NCI-H748 (cell line): ENCODE measurements around the gene AGBL1.

ENCODE experiments used
- DNase-seq: peaks from one replicate; lab custom pipeline; 2025; ENCODE audit not compliant: unreplicated experiment; lab: John Stamatoyannopoulos, UW

AGBL1 gene

GRCh38 chr15:86570738-86571137 is 491.1 kb downstream of the AGBL1 start:
- DNase-seq = no peak

- DNase-seq = no peak
These were observed 492.2 kb downstream of the AGBL1 start for GRCh38 chr15:86571873-86572272.

- DNase-seq = no peak
These were observed 492.7 kb downstream of the AGBL1 start for GRCh38 chr15:86572368-86572841.

- no peak for DNase-seq
These were observed 493.8 kb downstream of the AGBL1 start for GRCh38 chr15:86573476-86573875.

GRCh38 chr15:86588413-86588812 is 508.7 kb downstream of the AGBL1 start:
- DNase-seq = no peak

GRCh38 chr15:86590461-86590860 is 510.8 kb downstream of the AGBL1 start:
- DNase-seq = no peak

GRCh38 chr15:86591158-86591557 is 511.5 kb downstream of the AGBL1 start:
- no peak for DNase-seq

GRCh38 chr15:86591994-86592735 is 512.5 kb downstream of the AGBL1 start:
- peak; percentile 15 for DNase-seq

GRCh38 chr15:86595741-86596140 is 516.1 kb downstream of the AGBL1 start:
- DNase-seq = no peak

- no peak for DNase-seq
These were observed 523.8 kb downstream of the AGBL1 start for GRCh38 chr15:86603466-86603865.

GRCh38 chr15:86608461-86609205 is 529.0 kb downstream of the AGBL1 start:
- peak; percentile 34 for DNase-seq

GRCh38 chr15:86609275-86609674 is 529.6 kb downstream of the AGBL1 start:
- no peak for DNase-seq

- no peak for DNase-seq
These were observed 530.4 kb downstream of the AGBL1 start for GRCh38 chr15:86610038-86610437.

- no peak for DNase-seq
These were observed 531.9 kb downstream of the AGBL1 start for GRCh38 chr15:86611417-86612040.

GRCh38 chr15:86615411-86615810 is 535.7 kb downstream of the AGBL1 start:
- DNase-seq = no peak

- DNase-seq = no peak
These were observed 536.1 kb downstream of the AGBL1 start for GRCh38 chr15:86615816-86616215.

GRCh38 chr15:86616771-86617170 is 537.1 kb downstream of the AGBL1 start:
- no peak for DNase-seq

- DNase-seq = no peak
These were observed 540.5 kb downstream of the AGBL1 start for GRCh38 chr15:86620157-86620556.

GRCh38 chr15:86620641-86621349 is 541.1 kb downstream of the AGBL1 start:
- no peak for DNase-seq

- no peak for DNase-seq
These were observed 543.6 kb downstream of the AGBL1 start for GRCh38 chr15:86623236-86623635.
